Heart right ventricle (tissue), 16 donors: Measurements from ENCODE around the gene ALB. TPM values are rescaled to one million over a fixed set of nuclear protein-coding genes. Genes with fewer than 3 reads are reported as not detected.

Experiments
- ATAC-seq, 8 donors: fragments of 200-7000 bp; cut with Tn5 transposase; one replicate each; pipeline ENCODE4 v1.9.1; 2020; ENCODE audit warnings: mild to moderate bottlenecking in 8 of 8, moderate library complexity in 8 of 8, moderate number of reproducible peaks in 1 of 8
- DNase-seq, 2 donors: peaks; one replicate each; pipeline ENCODE4 v3.0.0-alpha.2; 2020
- H3K27ac ChIP-seq, 10 donors: fragments of 200-600 bp; sonication (generic) in 2 of 10; one replicate each; pipeline versions ENCODE4 v1.5.0 to v1.8.0; 2020 to 2022; ENCODE audit warnings: mild to moderate bottlenecking in 3 of 10
- H3K27me3 ChIP-seq, 7 donors: fragments of 200-600 bp; one replicate each; pipeline ENCODE4 v1.8.0; 2021 to 2022; ENCODE audit warnings: mild to moderate bottlenecking in 2 of 7
- H3K36me3 ChIP-seq, 9 donors: fragments of 200-600 bp; sonication (generic) in 1 of 9; one replicate each; pipeline versions ENCODE4 v1.5.0 to v1.8.0; 2020 to 2022; ENCODE audit warnings: mild to moderate bottlenecking in 2 of 9
- H3K4me1 ChIP-seq, 9 donors: fragments of 200-600 bp; sonication (generic) in 1 of 9; one replicate each; pipeline versions ENCODE4 v1.5.0 to v1.8.0; 2020 to 2022; ENCODE audit warnings: mild to moderate bottlenecking in 4 of 9
- H3K4me3 ChIP-seq, 10 donors: fragments of 200-600 bp; sonication (generic) in 2 of 10; one replicate each; pipeline versions ENCODE4 v1.5.0 to v1.8.0; 2020 to 2022; ENCODE audit warnings: mild to moderate bottlenecking in 7 of 10, moderate library complexity in 2 of 10
- H3K9me3 ChIP-seq, 11 donors: fragments of 200-600 bp in 10 of 11; sonication (generic) in 2 of 11; one replicate each; pipeline versions ENCODE4 v1.5.0 to v1.8.0; 2013 to 2022; ENCODE audit warnings: mild to moderate bottlenecking in 2 of 11, control low read depth in 1 of 11, moderate library complexity in 1 of 11
- CTCF ChIP-seq, 9 donors: fragments of 200-600 bp; sonication (generic) in 2 of 9; IDR thresholded peaks; one replicate each; pipeline versions ENCODE4 v1.5.0 to v1.8.0; 2021 to 2022; ENCODE audit warnings: antibody characterized with exemption in 9 of 9, mild to moderate bottlenecking in 5 of 9, moderate library complexity in 1 of 9
- WGBS, 2 donors: extraction: QIAGEN DNeasy Blood & Tissue Kit; methylation state at CpG; one replicate each; pipeline ENCODE4 v1.1.7; 2013; ENCODE audit warnings: inconsistent platforms in 1 of 2; 5-methylcytosine and 5-hydroxymethylcytosine counted together
- intact Hi-C, 10 donors: fragments of 100-400 bp; cut with DNase I; formaldehyde crosslinking; loops; one replicate each; pipeline versions ENCODE4 v1.11.1 to v1.14.2; 2022
- polyA plus RNA-seq, 2 donors: library from polyadenylated mRNA; stranded (reverse); fragments of 200-250 nt; gene quantifications; one replicate each; pipeline ENCODE4 v1.2.3, GENCODE V29; 2013
- total RNA-seq, 10 donors: library from RNA; stranded (reverse); fragmentation: NEBNext Ultra II Directional in 3 of 10; extraction: Animal tissue kit (Norgen Biotek cat#: 25700) in 3 of 10; gene quantifications; one replicate each; pipeline versions ENCODE4 v1.2.1 to v1.2.4, GENCODE V29; 2021 to 2023
- donor health status: Arrhythmogenic right ventricular cardiomyopathy.
- donor health status: ischemic (EF 13 %, LVEDD 7.1; RV severe dilation, severe dysfunction).
- donor health status: healthy with polysubstance abuse.
- donor health status: DM: no; HTN: yes; CAD: no.
- donor health status: DM: no; HTN: no; CAD: no.
- donor health status: ischemic (EF 25% LVEDD 6.9; RV normal size, moderate dysfunction).
- donor health status: ischemic (EF 25% LVEDD 5.7; RV mildly dilated, moderate dysfunction).
- donor health status: healthy.
- donor health status: DM: yes; HTN: yes; CAD: no.
- donor health status: Ischemic cardiomyopathy.
- donor health status: ischemic (EF 35%, LVEDD 5.7; RV mildly dilated, moderate dysfunction).
- donor health status: nonischemic (EF 11% LVEDD 7.7; RV severe dilation, severe dysfunction).
- donor health status: DM: yes; HTN: yes; CAD: no.
- donor health status: PGD.
- donor health status: ischemic (EF 29% LVEDD 5.4; RV normal size, mild dysfunction).
- donor health status: nonischemic (EF 23%, LVEDD 6.1; RV moderate dilation, normal function).

ALB gene
- total and polyA plus RNA-seq, 12 donors = 0.06 to 2.4 (median 0.53) TPM; not detected in 7

- DNase-seq (no peak), ATAC-seq (no peak)
- TF ChIP-seq CTCF (IDR thresholded peaks at IDR 0.05) = no peak
- intact Hi-C loops = no loop called here
- no peaks in the 10 kb centered on the region for H3K27me3 ChIP-seq
- H3K27ac ChIP-seq = no peak overlapping the region
- WGBS, 2 donors = 66 to 67% methylated on average over 5 of the region's 5 CpGs
- H3K4me1 ChIP-seq = no peaks in the 10 kb centered on the region
- no peaks in the 10 kb centered on the region for H3K36me3 ChIP-seq
- H3K9me3 ChIP-seq = no peaks in the 10 kb centered on the region
- H3K4me3 ChIP-seq = no peak overlapping the region
Measured at GRCh38 chr4:73432169-73433000, 28.3 kb downstream of the ALB start.

GRCh38 chr4:73433140-73433539 lies 29.1 kb downstream of the ALB start:
- DNase-seq (no peak), ATAC-seq (no peak)
- H3K36me3 ChIP-seq = no peaks in the 10 kb centered on the region
- TF ChIP-seq CTCF (IDR thresholded peaks at IDR 0.05) = no peak
- H3K4me1 ChIP-seq = no peaks in the 10 kb centered on the region
- H3K9me3 ChIP-seq = no peaks in the 10 kb centered on the region
- intact Hi-C loops = no loop called here
- H3K4me3 ChIP-seq = no peak overlapping the region
- no peak overlapping the region for H3K27ac ChIP-seq
- 55 to 64% methylated on average over 2 of the region's 2 CpGs for WGBS, 2 donors
- no peaks in the 10 kb centered on the region for H3K27me3 ChIP-seq

DNA sequence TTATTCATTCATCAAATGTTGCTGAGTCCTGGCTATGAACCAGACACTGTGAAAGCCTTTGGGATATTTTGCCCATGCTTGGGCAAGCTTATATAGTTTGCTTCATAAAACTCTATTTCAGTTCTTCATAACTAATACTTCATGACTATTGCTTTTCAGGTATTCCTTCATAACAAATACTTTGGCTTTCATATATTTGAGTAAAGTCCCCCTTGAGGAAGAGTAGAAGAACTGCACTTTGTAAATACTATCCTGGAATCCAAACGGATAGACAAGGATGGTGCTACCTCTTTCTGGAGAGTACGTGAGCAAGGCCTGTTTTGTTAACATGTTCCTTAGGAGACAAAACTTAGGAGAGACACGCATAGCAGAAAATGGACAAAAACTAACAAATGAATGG lies 30.2 kb downstream of the ALB start:
- intact Hi-C loops = no loop called here
- 29 to 35% methylated on average over 3 of the region's 3 CpGs for WGBS, 2 donors
- ATAC-seq = no peak
- peak in 6 of 9 donors; percentile 22 to 49 (median 38) for TF ChIP-seq CTCF (IDR thresholded peaks at IDR 0.05)
- no peaks in the 10 kb centered on the region for H3K36me3 ChIP-seq
- H3K4me1 ChIP-seq = no peaks in the 10 kb centered on the region
- no peak for DNase-seq
- H3K4me3 ChIP-seq = no peak overlapping the region
- H3K27ac ChIP-seq = no peak overlapping the region
- peaks cover 0 to 7% (median 0%) of the 10 kb centered on the region in 7 donors for H3K27me3 ChIP-seq
- no peaks in the 10 kb centered on the region for H3K9me3 ChIP-seq

- Histone ChIP-seq H3K36me3 (no peaks in the 10 kb centered on the region), H3K4me3 (no peak within 1 kb of the TSS), H3K9me3 (no peaks in the 10 kb centered on the region), H3K27me3 (peaks cover 0 to 16% (median 0%) of the 10 kb centered on the region in 7 donors), H3K27ac (no peak within 1 kb of the TSS), H3K4me1 (no peaks in the 10 kb centered on the region)
- intact Hi-C loops = no loop called here
- DNase-seq = no peak
- ATAC-seq = no peak
- TF ChIP-seq CTCF (IDR thresholded peaks at IDR 0.05) = no peak
- WGBS, 2 donors = 64 to 78% methylated on average over 1 of the region's 1 CpG
Measured at GRCh38 chr4:73435984-73436383, 31.9 kb downstream of the ALB start, which contains the start of gene AFP. TSS of gene AFP (plus strand) at chr4:73436221. CDS start at chr4:73436263, 42 bp downstream.
